ENCODE results near the gene CALHM5. TPM values are rescaled to one million over a fixed set of nuclear protein-coding genes. Genes with fewer than 3 reads are reported as not detected.

Gene CALHM5
- total RNA-seq, 1 experiment from 2014 or later, result not detected

DNA sequence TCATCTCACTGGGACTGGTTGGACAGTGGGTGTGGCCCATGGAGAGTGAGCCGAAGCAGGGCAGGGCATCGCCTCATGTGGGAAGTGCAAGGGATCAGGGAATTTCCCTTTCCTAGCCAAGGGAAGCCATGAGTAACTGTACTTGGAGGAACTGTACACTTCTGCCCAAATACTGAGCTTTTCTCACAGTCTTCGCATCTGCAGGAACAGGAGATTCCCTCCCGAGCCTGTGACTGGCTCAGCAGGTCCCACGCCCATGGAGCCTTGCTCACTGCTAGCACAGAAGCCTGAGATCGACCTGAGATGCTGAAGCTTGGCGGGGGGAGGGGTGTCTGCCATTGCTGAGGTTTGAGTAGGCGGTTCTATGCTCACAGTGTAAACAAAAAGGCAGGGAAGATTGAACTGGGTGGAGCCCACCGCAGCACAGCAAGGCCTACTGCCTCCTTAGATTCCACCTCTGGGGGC is 10.4 kb upstream of the CALHM5 start:
- POLR2A ChIA-PET (ENCODE audit: unreplicated experiment), result interaction anchor here (0.6 kb wide), 2 partner anchors 73 to 231 kb away, joined by 4 to 5 read pairs; no protein-coding TSS in a partner anchor
- H3K4me1 ChIP-seq (replicated peaks; ENCODE audit: insufficient read depth), result 0 out of 2 replicates have a peak, but pooled peaks cover 8% of the 10 kb centered on the region
- H3K27me3 ChIP-seq (ENCODE audit: insufficient read depth, low read depth), result 0 out of 2 replicates have a peak, but pooled peaks cover 9% of the 10 kb centered on the region
- no peaks in the 10 kb centered on the region for H3K36me3 ChIP-seq (ENCODE audit: low read depth)
- H2AFZ ChIP-seq, result no peak overlapping the region
- H3K79me2 ChIP-seq (ENCODE audit: low read depth), result no peaks in the 10 kb centered on the region
- no peaks in the 10 kb centered on the region for H3K9me3 ChIP-seq (ENCODE audit: insufficient read depth, low read depth)
- no TSS peak for BruUV-seq (replicated peaks)
- H4K20me1 ChIP-seq (ENCODE audit: insufficient read depth), result no peaks in the 10 kb centered on the region
- H3K4me3 ChIP-seq, result no peak overlapping the region
- H3K4me2 ChIP-seq, result peak overlapping the region; percentile 37
- DNase-seq, result peak; percentile 41 to 62
- H3K9me2 ChIP-seq (ENCODE audit: insufficient read depth), result no peaks in the 10 kb centered on the region
- CTCF ChIA-PET, result no interaction called here
- H3K27ac ChIP-seq, result no peak overlapping the region
- no peaks in the 10 kb centered on the region for H3F3A ChIP-seq (ENCODE audit: insufficient read depth, low read depth)
- intact Hi-C loops (cut with micrococcal nuclease; ENCODE audit: unreplicated experiment), result no loop called here
- TF ChIP-seq EZH2 (IDR thresholded peaks at IDR 0.05; ENCODE audit: low read depth) (no peak), CTCF (conservative IDR thresholded peaks at IDR 0.05) (no peak)

DNA sequence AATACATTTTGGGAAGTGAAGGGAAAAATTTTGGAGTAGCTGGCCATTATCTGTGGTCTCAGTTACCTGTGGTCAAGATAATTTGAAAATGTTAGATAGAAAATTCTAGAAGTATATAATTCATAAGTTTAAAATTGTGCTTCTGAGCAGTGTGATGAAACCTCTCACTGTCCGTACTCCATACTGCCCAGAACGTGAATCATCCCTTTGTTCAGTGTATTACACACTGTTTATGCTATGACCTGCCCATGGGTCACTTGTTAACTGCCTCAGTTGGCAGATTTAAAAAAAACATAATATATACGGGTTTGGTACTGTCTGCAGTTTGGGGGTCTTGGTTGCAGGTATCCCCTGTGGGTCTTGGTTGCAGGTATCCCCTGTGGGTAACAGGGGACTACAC is 4.1 kb upstream of the CALHM5 start:
- POLR2A ChIA-PET (ENCODE audit: unreplicated experiment), result no interaction called here
- H3K9me2 ChIP-seq (ENCODE audit: insufficient read depth), result no peaks in the 10 kb centered on the region
- intact Hi-C loops (cut with micrococcal nuclease; ENCODE audit: unreplicated experiment), result no loop called here
- no peaks in the 10 kb centered on the region for H3K4me1 ChIP-seq (replicated peaks; ENCODE audit: insufficient read depth)
- no peak overlapping the region for H3K27ac ChIP-seq
- H3K4me2 ChIP-seq, result no peak overlapping the region
- CTCF ChIA-PET, result no interaction called here
- H3F3A ChIP-seq (ENCODE audit: insufficient read depth, low read depth), result no peaks in the 10 kb centered on the region
- no peaks in the 10 kb centered on the region for H3K9me3 ChIP-seq (ENCODE audit: insufficient read depth, low read depth)
- no peak for DNase-seq
- H3K4me3 ChIP-seq, result no peak overlapping the region
- TF ChIP-seq CTCF (conservative IDR thresholded peaks at IDR 0.05) (no peak), EZH2 (IDR thresholded peaks at IDR 0.05; ENCODE audit: low read depth) (no peak)
- no peak overlapping the region for H2AFZ ChIP-seq
- H3K27me3 ChIP-seq (ENCODE audit: insufficient read depth, low read depth), result 0 out of 2 replicates have a peak, but pooled peaks cover 9% of the 10 kb centered on the region
- no peaks in the 10 kb centered on the region for H4K20me1 ChIP-seq (ENCODE audit: insufficient read depth)
- H3K36me3 ChIP-seq (ENCODE audit: low read depth), result no peaks in the 10 kb centered on the region
- no peaks in the 10 kb centered on the region for H3K79me2 ChIP-seq (ENCODE audit: low read depth)
- BruUV-seq (replicated peaks), result no TSS peak

DNA sequence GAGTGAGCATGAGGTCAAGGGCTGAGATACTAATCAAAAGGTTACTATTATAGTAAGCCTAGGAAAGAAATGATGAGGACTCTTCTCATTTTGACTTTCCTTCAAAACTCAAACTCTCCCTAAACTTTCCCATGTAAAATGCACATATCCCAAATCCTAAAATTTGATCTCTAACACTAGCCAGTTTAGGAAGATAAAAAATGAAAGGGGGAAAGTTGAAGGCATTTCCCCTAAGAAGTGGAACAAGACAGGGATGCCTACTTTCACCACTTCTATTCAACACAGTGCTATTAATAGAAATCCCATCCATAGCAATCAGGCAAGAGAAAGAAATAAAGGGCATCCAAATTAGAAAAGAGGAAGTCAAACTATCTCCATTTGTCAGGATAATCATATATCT is 2.9 kb upstream of the CALHM5 start:
- H3K4me3 ChIP-seq, result no peak overlapping the region
- no peak for DNase-seq
- H4K20me1 ChIP-seq (ENCODE audit: insufficient read depth), result no peaks in the 10 kb centered on the region
- no peaks in the 10 kb centered on the region for H3K36me3 ChIP-seq (ENCODE audit: low read depth)
- 0 out of 2 replicates have a peak, but pooled peaks cover 7% of the 10 kb centered on the region for H3K27me3 ChIP-seq (ENCODE audit: insufficient read depth, low read depth)
- TF ChIP-seq CTCF (conservative IDR thresholded peaks at IDR 0.05), result no peak
- no peak for TF ChIP-seq EZH2 (IDR thresholded peaks at IDR 0.05; ENCODE audit: low read depth)
- H3K4me1 ChIP-seq (replicated peaks; ENCODE audit: insufficient read depth), result no peaks in the 10 kb centered on the region
- no peak overlapping the region for H2AFZ ChIP-seq
- ChIA-PET CTCF (no interaction called here), POLR2A (ENCODE audit: unreplicated experiment) (no interaction called here)
- H3F3A ChIP-seq (ENCODE audit: insufficient read depth, low read depth), result no peaks in the 10 kb centered on the region
- no peaks in the 10 kb centered on the region for H3K79me2 ChIP-seq (ENCODE audit: low read depth)
- no TSS peak for BruUV-seq (replicated peaks)
- intact Hi-C loops (cut with micrococcal nuclease; ENCODE audit: unreplicated experiment), result no loop called here
- H3K9me3 ChIP-seq (ENCODE audit: insufficient read depth, low read depth), result no peaks in the 10 kb centered on the region
- H3K9me2 ChIP-seq (ENCODE audit: insufficient read depth), result no peaks in the 10 kb centered on the region
- H3K27ac ChIP-seq, result no peak overlapping the region
- H3K4me2 ChIP-seq, result no peak overlapping the region

Data from PC-9 (cell line).